Nephron progenitor cell (in vitro differentiated cells): ENCODE results near the gene TMEM213.

ENCODE experiments used
- DNase-seq: peaks from one replicate; pipeline ENCODE4 v3.0.0; 2021
- H3K27ac Mint-ChIP-seq: 2 replicates; pipeline ENCODE4 v1.8.0; 2021; ENCODE audit warnings: mild to moderate bottlenecking, moderate library complexity, mixed read lengths
- H3K27me3 Mint-ChIP-seq: 2 replicates; pipeline ENCODE4 v1.8.0; 2021; ENCODE audit warnings: mild to moderate bottlenecking, low read depth, mixed read lengths; ENCODE audit not compliant: poor library complexity
- H3K36me3 Mint-ChIP-seq: 2 replicates; pipeline ENCODE4 v1.8.0; 2021; ENCODE audit warnings: low read depth, mixed read lengths
- H3K4me1 Mint-ChIP-seq: 2 replicates; pipeline ENCODE4 v1.8.0; 2021; ENCODE audit warnings: mixed read lengths
- H3K4me3 Mint-ChIP-seq: 2 replicates; pipeline ENCODE4 v1.8.0; 2021; ENCODE audit warnings: mild to moderate bottlenecking, moderate library complexity, mixed read lengths
- H3K9me3 Mint-ChIP-seq: 2 replicates; pipeline ENCODE4 v1.8.0; 2021; ENCODE audit warnings: mild to moderate bottlenecking, moderate library complexity, mixed read lengths
- TF ChIP-seq, protein P1 (sequence below): fragments of 200-600 bp; sonication (generic); IDR thresholded peaks from 2 replicates; pipeline ENCODE4 v1.5.0; 2021; ENCODE audit warnings: antibody characterized with exemption

Gene TMEM213

DNA sequence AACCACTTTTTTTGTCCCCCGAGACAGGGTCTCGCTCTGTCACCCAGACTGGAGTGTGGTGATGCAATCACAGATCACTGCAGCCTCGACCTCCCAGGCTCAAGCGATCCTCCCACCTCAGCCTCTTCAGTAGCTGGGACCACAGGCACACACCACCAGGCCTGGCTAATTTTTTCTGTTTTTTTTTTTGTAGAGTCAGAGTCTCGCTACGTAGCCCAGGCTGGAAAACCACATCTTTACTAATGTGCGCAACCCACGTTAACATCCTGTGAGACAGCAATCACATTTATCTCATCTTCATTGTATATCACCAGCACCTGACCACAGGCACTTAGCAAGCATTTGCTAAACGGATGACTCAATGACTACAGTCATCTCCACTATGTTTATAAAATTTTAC lies 78.0 kb downstream of the TMEM213 start:
- H3K9me3 Mint-ChIP-seq, result no peaks in the 10 kb centered on the region
- DNase-seq, result no peak
- TF ChIP-seq, protein P1, sequence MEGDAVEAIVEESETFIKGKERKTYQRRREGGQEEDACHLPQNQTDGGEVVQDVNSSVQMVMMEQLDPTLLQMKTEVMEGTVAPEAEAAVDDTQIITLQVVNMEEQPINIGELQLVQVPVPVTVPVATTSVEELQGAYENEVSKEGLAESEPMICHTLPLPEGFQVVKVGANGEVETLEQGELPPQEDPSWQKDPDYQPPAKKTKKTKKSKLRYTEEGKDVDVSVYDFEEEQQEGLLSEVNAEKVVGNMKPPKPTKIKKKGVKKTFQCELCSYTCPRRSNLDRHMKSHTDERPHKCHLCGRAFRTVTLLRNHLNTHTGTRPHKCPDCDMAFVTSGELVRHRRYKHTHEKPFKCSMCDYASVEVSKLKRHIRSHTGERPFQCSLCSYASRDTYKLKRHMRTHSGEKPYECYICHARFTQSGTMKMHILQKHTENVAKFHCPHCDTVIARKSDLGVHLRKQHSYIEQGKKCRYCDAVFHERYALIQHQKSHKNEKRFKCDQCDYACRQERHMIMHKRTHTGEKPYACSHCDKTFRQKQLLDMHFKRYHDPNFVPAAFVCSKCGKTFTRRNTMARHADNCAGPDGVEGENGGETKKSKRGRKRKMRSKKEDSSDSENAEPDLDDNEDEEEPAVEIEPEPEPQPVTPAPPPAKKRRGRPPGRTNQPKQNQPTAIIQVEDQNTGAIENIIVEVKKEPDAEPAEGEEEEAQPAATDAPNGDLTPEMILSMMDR, result no peak
- H3K27me3 Mint-ChIP-seq, result no peaks in the 10 kb centered on the region
- no peak overlapping the region for H3K4me3 Mint-ChIP-seq
- peaks cover 22% of the 10 kb centered on the region for H3K4me1 Mint-ChIP-seq
- H3K27ac Mint-ChIP-seq, result no peak overlapping the region
- peaks cover 67% of the 10 kb centered on the region for H3K36me3 Mint-ChIP-seq

DNA sequence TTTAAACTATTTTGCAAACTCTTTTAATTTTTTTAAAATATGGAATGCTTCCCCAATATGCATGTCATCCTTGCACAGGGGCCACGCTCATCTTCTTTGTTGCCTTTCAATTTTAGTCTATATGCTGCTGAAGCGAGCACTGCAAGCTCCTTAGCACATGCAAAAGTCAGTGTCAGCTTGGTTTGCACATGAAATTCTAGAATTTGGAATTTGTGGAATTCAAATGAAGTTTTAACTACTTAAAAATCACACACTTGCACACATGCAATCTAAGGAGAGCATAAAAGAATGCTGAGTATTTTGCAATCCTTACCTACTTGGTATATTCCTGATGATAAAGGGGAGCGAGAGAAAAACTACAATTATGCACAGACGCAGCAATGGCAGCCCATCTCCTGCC lies 78.5 kb downstream of the TMEM213 start:
- Mint-ChIP-seq H3K4me1 (peaks cover 22% of the 10 kb centered on the region), H3K9me3 (no peaks in the 10 kb centered on the region), H3K36me3 (peaks cover 65% of the 10 kb centered on the region), H3K4me3 (no peak overlapping the region), H3K27me3 (no peaks in the 10 kb centered on the region), H3K27ac (peak overlapping the region; percentile 51)
- TF ChIP-seq, protein P1, result no peak
- DNase-seq, result no peak

DNA sequence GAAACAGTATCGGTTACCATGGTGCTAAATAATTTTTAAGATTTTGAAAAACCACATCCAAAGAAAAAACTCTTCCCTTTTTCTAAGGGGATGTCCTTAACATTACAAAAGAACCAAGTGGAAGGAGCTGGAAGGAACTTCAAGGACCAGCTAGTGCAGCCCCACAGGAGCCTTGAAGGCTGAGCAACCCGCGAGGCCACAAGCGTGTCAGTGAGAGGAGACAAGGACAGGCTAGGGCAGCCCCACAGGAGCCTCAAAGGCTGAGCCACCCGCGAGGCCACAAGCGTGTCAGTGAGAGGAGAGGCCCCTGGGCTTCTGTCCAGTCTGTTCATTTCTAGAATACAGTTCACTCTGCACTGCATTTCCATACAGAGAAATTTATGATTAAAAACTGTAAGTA lies 80.3 kb downstream of the TMEM213 start:
- H3K27ac Mint-ChIP-seq, result no peak overlapping the region
- no peak for DNase-seq
- TF ChIP-seq, protein P1, result no peak
- H3K4me3 Mint-ChIP-seq, result no peak overlapping the region
- H3K9me3 Mint-ChIP-seq, result no peaks in the 10 kb centered on the region
- peaks cover 3% of the 10 kb centered on the region for H3K27me3 Mint-ChIP-seq
- H3K4me1 Mint-ChIP-seq, result peaks cover 15% of the 10 kb centered on the region
- peaks cover 66% of the 10 kb centered on the region for H3K36me3 Mint-ChIP-seq

DNA sequence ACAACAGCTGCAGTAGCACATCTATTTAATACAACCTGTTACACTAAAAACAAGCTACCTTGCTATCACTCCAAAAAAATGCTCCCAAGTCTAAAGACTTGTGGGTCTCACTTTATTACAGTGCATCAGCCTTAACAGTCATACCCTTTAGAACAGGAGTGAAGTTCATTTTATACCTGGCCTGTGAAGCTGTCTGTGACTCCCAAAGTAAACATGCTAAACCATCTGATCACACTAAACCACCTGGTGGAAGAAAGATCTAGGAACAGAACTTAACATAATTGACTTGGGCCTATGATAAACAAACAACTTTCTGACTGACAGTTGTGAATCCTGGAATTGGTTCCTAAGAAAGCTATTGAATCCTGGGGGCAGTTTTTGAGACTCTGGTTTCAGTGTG lies 81.1 kb downstream of the TMEM213 start:
- no peak for DNase-seq
- Mint-ChIP-seq H3K36me3 (peaks cover 69% of the 10 kb centered on the region), H3K4me1 (peaks cover 11% of the 10 kb centered on the region), H3K9me3 (no peaks in the 10 kb centered on the region), H3K27me3 (peaks cover 3% of the 10 kb centered on the region), H3K27ac (peak overlapping the region; percentile 55), H3K4me3 (no peak overlapping the region)
- TF ChIP-seq, protein P1, result no peak

DNA sequence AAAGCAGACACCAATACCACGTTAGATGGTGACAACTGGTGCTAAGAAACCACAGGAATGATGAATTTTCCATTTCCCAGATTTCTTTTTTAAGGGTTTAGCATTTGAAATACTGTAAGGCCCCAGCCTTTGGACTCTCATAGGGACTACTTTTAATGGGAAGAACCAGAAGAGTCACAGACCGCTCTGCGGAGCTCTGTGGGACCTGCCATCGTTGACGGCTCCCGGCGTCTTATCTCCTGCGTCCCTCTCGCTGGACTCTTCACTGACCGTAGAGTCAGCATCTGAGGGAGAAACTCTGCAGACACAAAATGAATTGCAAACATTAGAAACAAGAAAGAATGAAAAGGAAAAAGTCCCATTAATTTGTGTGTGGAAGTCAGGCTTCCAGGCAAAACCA lies 81.6 kb downstream of the TMEM213 start:
- Mint-ChIP-seq H3K4me3 (no peak overlapping the region), H3K27me3 (peaks cover 3% of the 10 kb centered on the region), H3K9me3 (no peaks in the 10 kb centered on the region), H3K4me1 (peaks cover 11% of the 10 kb centered on the region), H3K27ac (peak overlapping the region; percentile 83), H3K36me3 (peaks cover 70% of the 10 kb centered on the region)
- TF ChIP-seq, protein P1, result no peak
- DNase-seq, result no peak

DNA sequence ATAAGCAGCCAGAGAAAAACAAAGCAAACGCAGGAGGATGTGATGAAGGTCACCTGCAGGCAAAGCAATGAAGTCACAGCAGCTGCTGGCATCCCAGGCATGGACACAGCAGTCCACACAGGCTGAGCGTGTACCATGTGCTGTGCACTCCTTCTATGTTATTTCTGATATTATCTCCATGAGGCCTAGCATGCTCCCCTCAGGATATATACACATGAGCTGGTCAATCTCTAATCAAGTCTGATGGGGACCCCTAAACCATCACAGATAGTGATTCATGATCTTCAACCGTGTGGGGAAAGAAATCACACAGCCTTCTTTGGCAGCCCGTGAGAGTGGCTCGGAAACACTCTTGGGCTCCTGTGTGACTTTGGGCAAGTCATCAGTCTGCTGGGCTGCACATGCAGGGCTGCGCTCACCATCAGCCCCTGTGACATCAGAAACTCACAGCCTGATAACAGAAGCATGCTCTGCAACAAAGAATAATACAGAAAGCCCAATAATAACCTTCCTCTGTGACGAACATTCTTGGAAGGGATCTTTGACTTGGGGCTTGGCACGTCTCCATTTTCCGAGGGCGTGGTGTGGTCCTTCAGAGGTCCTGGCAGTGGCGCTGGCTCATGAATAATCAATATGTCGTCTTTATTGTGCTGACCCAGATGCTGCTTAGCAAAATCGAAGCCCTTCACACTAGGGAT lies 83.2 kb downstream of the TMEM213 start:
- TF ChIP-seq, protein P1, result no peak
- Mint-ChIP-seq H3K9me3 (no peaks in the 10 kb centered on the region), H3K27ac (no peak overlapping the region), H3K36me3 (peaks cover 64% of the 10 kb centered on the region), H3K4me3 (no peak overlapping the region), H3K27me3 (peaks cover 3% of the 10 kb centered on the region), H3K4me1 (peaks cover 11% of the 10 kb centered on the region)
- no peak for DNase-seq
